Neural cell (in vitro differentiated cells): ENCODE results near the gene DNAH17. TPM values are rescaled to one million over a fixed set of nuclear protein-coding genes. Genes with fewer than 3 reads are reported as not detected.

Experiments used
- H2AFZ ChIP-seq: fragments of 200-600, 300-800 bp; sonication (generic), shearing (Covaris generic); 2 replicates; pipeline ENCODE4 v1.6.0; 2014; ENCODE audit warnings: low read depth, mild to moderate bottlenecking, antibody characterized with exemption, low read length, moderate library complexity
- H3F3A ChIP-seq: fragments of 200-600 bp; shearing (Covaris generic); 2 replicates; pipeline ENCODE4 v1.6.1; 2016; ENCODE audit warnings: mild to moderate bottlenecking, moderate library complexity, mixed read lengths, antibody characterized with exemption, low read length; ENCODE audit not compliant: insufficient read depth, poor library complexity, severe bottlenecking
- H3K27ac ChIP-seq: fragments of 200-600, 300-800 bp; sonication (generic), shearing (Covaris generic); 2 replicates; pipeline ENCODE4 v1.5.1; 2014; ENCODE audit warnings: mild to moderate bottlenecking, low read length, moderate library complexity
- H3K27me3 ChIP-seq: fragments of 300-800, 200-600 bp; sonication (generic), shearing (Covaris generic); 2 replicates; pipeline ENCODE4 v1.6.0; 2014; ENCODE audit warnings: mild to moderate bottlenecking, low read depth, low read length, moderate library complexity; ENCODE audit not compliant: insufficient read depth
- H3K36me3 ChIP-seq: fragments of 300-800, 200-600 bp; sonication (generic), shearing (Covaris generic); 2 replicates; pipeline ENCODE4 v1.5.1; 2014; ENCODE audit warnings: mild to moderate bottlenecking, antibody characterized with exemption, low read length, moderate library complexity; ENCODE audit not compliant: insufficient read depth
- H3K4me2 ChIP-seq: fragments of 300-800, 200-600 bp; sonication (generic), shearing (Covaris generic); 2 replicates; pipeline ENCODE4 v1.6.0; 2014; ENCODE audit warnings: mild to moderate bottlenecking, low read length
- H3K4me3 ChIP-seq: fragments of 300-800, 200-600 bp; sonication (generic), shearing (Covaris generic); 2 replicates; pipeline ENCODE4 v1.5.1; 2014; ENCODE audit warnings: mild to moderate bottlenecking, low read length, moderate library complexity
- H3K79me2 ChIP-seq: fragments of 200-600 bp; shearing (Covaris generic); replicated peaks from 2 replicates; pipeline ENCODE4 v1.6.0; 2014; ENCODE audit warnings: mild to moderate bottlenecking, low read length, moderate library complexity; ENCODE audit not compliant: insufficient read depth
- H3K9ac ChIP-seq: fragments of 300-800, 200-600 bp; sonication (generic), shearing (Covaris generic); 2 replicates; pipeline ENCODE4 v1.6.1; 2016; ENCODE audit warnings: mild to moderate bottlenecking, low read length, mixed read lengths
- H3K9me2 ChIP-seq: fragments of 200-600 bp; shearing (Covaris generic); 2 replicates; pipeline ENCODE4 v1.6.1; 2016; ENCODE audit warnings: mild to moderate bottlenecking, low read length, mixed read lengths; ENCODE audit not compliant: insufficient read depth
- H3K9me3 ChIP-seq: fragments of 200-600, 300-800 bp; sonication (generic), shearing (Covaris generic); 2 replicates; pipeline ENCODE4 v1.6.1; 2016; ENCODE audit warnings: mild to moderate bottlenecking, mixed run types, low read length, moderate library complexity, mixed read lengths
- H4K20me1 ChIP-seq: fragments of 200-600 bp; shearing (Covaris generic); 2 replicates; pipeline ENCODE4 v1.6.1; 2016; ENCODE audit warnings: mild to moderate bottlenecking, mixed run types; ENCODE audit not compliant: insufficient read depth
- EP300 ChIP-seq: fragments of 450-650 bp; conservative IDR thresholded peaks from 2 replicates; pipeline ENCODE4 v1.6.1; 2014; ENCODE audit warnings: antibody characterized with exemption, mild to moderate bottlenecking, moderate library complexity; ENCODE audit not compliant: poor library complexity, severe bottlenecking
- EZH2 ChIP-seq: fragments of 200-600, 300-800 bp; shearing (Covaris generic), sonication (generic); IDR thresholded peaks from 2 replicates; pipeline ENCODE4 v1.6.1; 2014; ENCODE audit warnings: antibody characterized with exemption, low read length, borderline replicate concordance, mild to moderate bottlenecking; ENCODE audit not compliant: insufficient read depth, poor library complexity, severe bottlenecking
- MXI1 ChIP-seq: fragments of 450-650 bp; conservative IDR thresholded peaks from 2 replicates; pipeline ENCODE4 v1.6.1; 2014; ENCODE audit warnings: antibody characterized with exemption, mild to moderate bottlenecking; ENCODE audit not compliant: poor library complexity, severe bottlenecking
- POLR2AphosphoS5 ChIP-seq: IDR thresholded peaks from 2 replicates; pipeline ENCODE4 v1.6.1; 2012
- RAD21 ChIP-seq: fragments of 450-650 bp; conservative IDR thresholded peaks from 2 replicates; pipeline ENCODE4 v1.6.1; 2014; ENCODE audit warnings: antibody characterized with exemption, mild to moderate bottlenecking, moderate library complexity
- SMC3 ChIP-seq: fragments of 450-650 bp; conservative IDR thresholded peaks from 2 replicates; pipeline ENCODE4 v1.6.1; 2014; ENCODE audit warnings: antibody characterized with exemption, mild to moderate bottlenecking, moderate library complexity; ENCODE audit not compliant: poor library complexity
- TAF1 ChIP-seq: IDR thresholded peaks from 2 replicates; pipeline ENCODE4 v1.6.1; 2012; ENCODE audit warnings: low read depth
- polyA plus RNA-seq: library from polyadenylated mRNA; depleted of rRNA; stranded (reverse); fragments of >200 nt; gene quantifications from 2 replicates; pipeline ENCODE4 v1.2.3, GENCODE V29; 2014
- TF ChIP-seq, protein P1 (sequence below): fragments of 450-650 bp; IDR thresholded peaks from 2 replicates; pipeline ENCODE4 v1.5.1; 2014; ENCODE audit warnings: antibody characterized with exemption, mild to moderate bottlenecking, moderate library complexity; ENCODE audit not compliant: poor library complexity, severe bottlenecking
- TF ChIP-seq, protein P2 (sequence below): IDR thresholded peaks from 2 replicates; pipeline ENCODE4 v1.6.1; 2012; ENCODE audit warnings: borderline replicate concordance

Gene DNAH17
- polyA plus RNA-seq, 1 donor from 2014 or later: not detected

DNA sequence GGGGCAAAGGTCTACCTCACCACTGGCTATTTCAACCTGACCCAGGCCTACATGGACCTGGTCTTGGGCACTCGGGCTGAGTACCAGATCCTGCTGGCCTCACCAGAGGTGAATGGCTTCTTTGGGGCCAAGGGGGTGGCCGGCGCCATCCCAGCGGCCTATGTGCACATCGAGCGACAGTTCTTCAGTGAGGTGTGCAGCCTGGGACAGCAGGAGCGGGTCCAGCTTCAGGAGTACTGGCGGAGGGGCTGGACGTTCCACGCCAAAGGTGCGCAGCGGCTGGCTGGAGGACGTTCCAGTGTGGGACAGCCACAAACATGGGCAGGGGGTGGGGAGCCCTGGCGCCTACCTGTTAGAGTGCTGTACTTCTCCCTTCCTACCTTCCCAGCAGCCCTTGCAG lies 173.4 kb downstream of the DNAH17 start:
- Histone ChIP-seq H3K79me2 (no peaks in the 10 kb centered on the region), H3K4me2 (no peak overlapping the region), H3F3A (no peaks in the 10 kb centered on the region), H3K9ac (no peak overlapping the region), H3K27me3 (no peaks in the 10 kb centered on the region), H3K9me3 (no peaks in the 10 kb centered on the region), H4K20me1 (no peaks in the 10 kb centered on the region), H3K9me2 (no peaks in the 10 kb centered on the region), H3K36me3 (no peaks in the 10 kb centered on the region), H3K4me3 (no peak overlapping the region), H2AFZ (no peak overlapping the region), H3K27ac (no peak overlapping the region)
- no peak for TF ChIP-seq EP300
- no peak for TF ChIP-seq MXI1
- no peak for TF ChIP-seq POLR2AphosphoS5
- TF ChIP-seq SMC3: no peak
- TF ChIP-seq, protein P1, sequence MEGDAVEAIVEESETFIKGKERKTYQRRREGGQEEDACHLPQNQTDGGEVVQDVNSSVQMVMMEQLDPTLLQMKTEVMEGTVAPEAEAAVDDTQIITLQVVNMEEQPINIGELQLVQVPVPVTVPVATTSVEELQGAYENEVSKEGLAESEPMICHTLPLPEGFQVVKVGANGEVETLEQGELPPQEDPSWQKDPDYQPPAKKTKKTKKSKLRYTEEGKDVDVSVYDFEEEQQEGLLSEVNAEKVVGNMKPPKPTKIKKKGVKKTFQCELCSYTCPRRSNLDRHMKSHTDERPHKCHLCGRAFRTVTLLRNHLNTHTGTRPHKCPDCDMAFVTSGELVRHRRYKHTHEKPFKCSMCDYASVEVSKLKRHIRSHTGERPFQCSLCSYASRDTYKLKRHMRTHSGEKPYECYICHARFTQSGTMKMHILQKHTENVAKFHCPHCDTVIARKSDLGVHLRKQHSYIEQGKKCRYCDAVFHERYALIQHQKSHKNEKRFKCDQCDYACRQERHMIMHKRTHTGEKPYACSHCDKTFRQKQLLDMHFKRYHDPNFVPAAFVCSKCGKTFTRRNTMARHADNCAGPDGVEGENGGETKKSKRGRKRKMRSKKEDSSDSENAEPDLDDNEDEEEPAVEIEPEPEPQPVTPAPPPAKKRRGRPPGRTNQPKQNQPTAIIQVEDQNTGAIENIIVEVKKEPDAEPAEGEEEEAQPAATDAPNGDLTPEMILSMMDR: no peak
- TF ChIP-seq RAD21: no peak
- TF ChIP-seq, protein P2, sequence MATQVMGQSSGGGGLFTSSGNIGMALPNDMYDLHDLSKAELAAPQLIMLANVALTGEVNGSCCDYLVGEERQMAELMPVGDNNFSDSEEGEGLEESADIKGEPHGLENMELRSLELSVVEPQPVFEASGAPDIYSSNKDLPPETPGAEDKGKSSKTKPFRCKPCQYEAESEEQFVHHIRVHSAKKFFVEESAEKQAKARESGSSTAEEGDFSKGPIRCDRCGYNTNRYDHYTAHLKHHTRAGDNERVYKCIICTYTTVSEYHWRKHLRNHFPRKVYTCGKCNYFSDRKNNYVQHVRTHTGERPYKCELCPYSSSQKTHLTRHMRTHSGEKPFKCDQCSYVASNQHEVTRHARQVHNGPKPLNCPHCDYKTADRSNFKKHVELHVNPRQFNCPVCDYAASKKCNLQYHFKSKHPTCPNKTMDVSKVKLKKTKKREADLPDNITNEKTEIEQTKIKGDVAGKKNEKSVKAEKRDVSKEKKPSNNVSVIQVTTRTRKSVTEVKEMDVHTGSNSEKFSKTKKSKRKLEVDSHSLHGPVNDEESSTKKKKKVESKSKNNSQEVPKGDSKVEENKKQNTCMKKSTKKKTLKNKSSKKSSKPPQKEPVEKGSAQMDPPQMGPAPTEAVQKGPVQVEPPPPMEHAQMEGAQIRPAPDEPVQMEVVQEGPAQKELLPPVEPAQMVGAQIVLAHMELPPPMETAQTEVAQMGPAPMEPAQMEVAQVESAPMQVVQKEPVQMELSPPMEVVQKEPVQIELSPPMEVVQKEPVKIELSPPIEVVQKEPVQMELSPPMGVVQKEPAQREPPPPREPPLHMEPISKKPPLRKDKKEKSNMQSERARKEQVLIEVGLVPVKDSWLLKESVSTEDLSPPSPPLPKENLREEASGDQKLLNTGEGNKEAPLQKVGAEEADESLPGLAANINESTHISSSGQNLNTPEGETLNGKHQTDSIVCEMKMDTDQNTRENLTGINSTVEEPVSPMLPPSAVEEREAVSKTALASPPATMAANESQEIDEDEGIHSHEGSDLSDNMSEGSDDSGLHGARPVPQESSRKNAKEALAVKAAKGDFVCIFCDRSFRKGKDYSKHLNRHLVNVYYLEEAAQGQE: no peak
- no peak for TF ChIP-seq TAF1
- TF ChIP-seq EZH2: no peak

DNA sequence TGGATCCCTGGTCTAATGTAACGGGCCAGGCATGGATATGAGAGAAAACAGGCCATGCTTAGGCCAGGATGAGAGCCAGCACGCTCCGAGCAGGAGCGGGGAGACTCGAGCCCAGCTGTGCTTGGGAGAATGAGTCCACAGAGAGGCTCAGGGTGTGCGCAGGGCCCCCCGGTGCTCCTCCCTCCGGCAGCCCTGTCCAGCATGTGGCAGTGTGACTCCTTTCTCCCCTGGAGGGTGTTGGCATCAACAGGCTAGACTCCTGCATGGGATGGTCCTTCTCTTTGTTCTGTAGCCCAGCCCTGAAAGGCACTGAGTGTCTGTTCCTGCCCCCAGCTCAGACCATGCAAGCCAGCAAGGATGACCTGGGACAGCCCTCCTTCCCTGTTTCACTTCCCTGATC lies 175.3 kb downstream of the DNAH17 start:
- H4K20me1 ChIP-seq: no peaks in the 10 kb centered on the region
- no peak overlapping the region for H3K9ac ChIP-seq
- no peak for TF ChIP-seq EP300
- TF ChIP-seq, protein P1: no peak
- TF ChIP-seq, protein P2: no peak
- no peak for TF ChIP-seq MXI1
- no peak for TF ChIP-seq RAD21
- no peaks in the 10 kb centered on the region for H3F3A ChIP-seq
- H3K79me2 ChIP-seq: no peaks in the 10 kb centered on the region
- no peak overlapping the region for H3K27ac ChIP-seq
- H3K4me3 ChIP-seq: no peak overlapping the region
- H3K9me3 ChIP-seq: no peaks in the 10 kb centered on the region
- H3K4me2 ChIP-seq: no peak overlapping the region
- no peaks in the 10 kb centered on the region for H3K9me2 ChIP-seq
- no peaks in the 10 kb centered on the region for H3K36me3 ChIP-seq
- no peaks in the 10 kb centered on the region for H3K27me3 ChIP-seq
- no peak overlapping the region for H2AFZ ChIP-seq
